ENCODE results near the gene LSR. TPM values are rescaled to one million over a fixed set of nuclear protein-coding genes. Genes with fewer than 3 reads are reported as not detected.

Gene LSR
- total RNA-seq, 1 donor from 2014 or later, result 1.0 TPM

GRCh38 chr19:35302446-35302845 is 53.6 kb downstream of the LSR start:
- Mint-ChIP-seq H3K4me1 (ENCODE audit: low read depth) (no peaks in the 10 kb centered on the region), H3K27me3 (ENCODE audit: low read depth) (no peaks in the 10 kb centered on the region), H3K9me3 (no peaks in the 10 kb centered on the region), H3K4me3 (ENCODE audit: low read depth) (no peak overlapping the region), H3K36me3 (ENCODE audit: low read depth) (no peaks in the 10 kb centered on the region), H3K27ac (no peak overlapping the region)
- intact Hi-C loops (cut with micrococcal nuclease), result no loop called here
- no peak for DNase-seq (ENCODE audit: low spot score)

GRCh38 chr19:35303357-35303915 is 54.6 kb downstream of the LSR start:
- no peak for DNase-seq (ENCODE audit: low spot score)
- intact Hi-C loops (cut with micrococcal nuclease), result no loop called here
- no peaks in the 10 kb centered on the region for H3K4me1 Mint-ChIP-seq (ENCODE audit: low read depth)
- no peak overlapping the region for H3K4me3 Mint-ChIP-seq (ENCODE audit: low read depth)
- no peaks in the 10 kb centered on the region for H3K9me3 Mint-ChIP-seq
- no peaks in the 10 kb centered on the region for H3K36me3 Mint-ChIP-seq (ENCODE audit: low read depth)
- H3K27me3 Mint-ChIP-seq (ENCODE audit: low read depth), result no peaks in the 10 kb centered on the region
- no peak overlapping the region for H3K27ac Mint-ChIP-seq

GRCh38 chr19:35304036-35304435 is 55.2 kb downstream of the LSR start:
- Mint-ChIP-seq H3K27ac (no peak overlapping the region), H3K36me3 (ENCODE audit: low read depth) (no peaks in the 10 kb centered on the region), H3K4me3 (ENCODE audit: low read depth) (no peak overlapping the region), H3K9me3 (no peaks in the 10 kb centered on the region), H3K27me3 (ENCODE audit: low read depth) (no peaks in the 10 kb centered on the region), H3K4me1 (ENCODE audit: low read depth) (no peaks in the 10 kb centered on the region)
- DNase-seq (ENCODE audit: low spot score), result no peak
- intact Hi-C loops (cut with micrococcal nuclease), result no loop called here

- no peak for DNase-seq (ENCODE audit: low spot score)
- H3K27ac Mint-ChIP-seq, result no peak overlapping the region
- no peaks in the 10 kb centered on the region for H3K9me3 Mint-ChIP-seq
- H3K27me3 Mint-ChIP-seq (ENCODE audit: low read depth), result no peaks in the 10 kb centered on the region
- H3K36me3 Mint-ChIP-seq (ENCODE audit: low read depth), result no peaks in the 10 kb centered on the region
- H3K4me3 Mint-ChIP-seq (ENCODE audit: low read depth), result no peak overlapping the region
- intact Hi-C loops (cut with micrococcal nuclease), result no loop called here
- no peaks in the 10 kb centered on the region for H3K4me1 Mint-ChIP-seq (ENCODE audit: low read depth)
These were observed 56.4 kb downstream of the LSR start for GRCh38 chr19:35305181-35305580.

GRCh38 chr19:35306473-35307246 is 57.9 kb downstream of the LSR start:
- H3K4me3 Mint-ChIP-seq (ENCODE audit: low read depth), result no peak overlapping the region
- no peaks in the 10 kb centered on the region for H3K36me3 Mint-ChIP-seq (ENCODE audit: low read depth)
- H3K4me1 Mint-ChIP-seq (ENCODE audit: low read depth), result no peaks in the 10 kb centered on the region
- no peaks in the 10 kb centered on the region for H3K9me3 Mint-ChIP-seq
- no peaks in the 10 kb centered on the region for H3K27me3 Mint-ChIP-seq (ENCODE audit: low read depth)
- DNase-seq (ENCODE audit: low spot score), result no peak
- intact Hi-C loops (cut with micrococcal nuclease), result no loop called here
- no peak overlapping the region for H3K27ac Mint-ChIP-seq

- H3K4me3 Mint-ChIP-seq (ENCODE audit: low read depth), result no peak overlapping the region
- DNase-seq (ENCODE audit: low spot score), result no peak
- H3K27me3 Mint-ChIP-seq (ENCODE audit: low read depth), result no peaks in the 10 kb centered on the region
- no peaks in the 10 kb centered on the region for H3K9me3 Mint-ChIP-seq
- no peaks in the 10 kb centered on the region for H3K36me3 Mint-ChIP-seq (ENCODE audit: low read depth)
- H3K4me1 Mint-ChIP-seq (ENCODE audit: low read depth), result no peaks in the 10 kb centered on the region
- intact Hi-C loops (cut with micrococcal nuclease), result no loop called here
- no peak overlapping the region for H3K27ac Mint-ChIP-seq
These were observed 59.1 kb downstream of the LSR start for GRCh38 chr19:35307931-35308330.

GRCh38 chr19:35308910-35309309 is 60.1 kb downstream of the LSR start:
- Mint-ChIP-seq H3K4me1 (ENCODE audit: low read depth) (no peaks in the 10 kb centered on the region), H3K4me3 (ENCODE audit: low read depth) (no peak overlapping the region), H3K36me3 (ENCODE audit: low read depth) (no peaks in the 10 kb centered on the region), H3K27ac (no peak overlapping the region), H3K9me3 (no peaks in the 10 kb centered on the region), H3K27me3 (ENCODE audit: low read depth) (no peaks in the 10 kb centered on the region)
- no peak for DNase-seq (ENCODE audit: low spot score)
- intact Hi-C loops (cut with micrococcal nuclease), result no loop called here

- DNase-seq (ENCODE audit: low spot score), result no peak
- intact Hi-C loops (cut with micrococcal nuclease), result no loop called here
- Mint-ChIP-seq H3K4me3 (ENCODE audit: low read depth) (no peak overlapping the region), H3K4me1 (ENCODE audit: low read depth) (no peaks in the 10 kb centered on the region), H3K36me3 (ENCODE audit: low read depth) (no peaks in the 10 kb centered on the region), H3K27ac (no peak overlapping the region), H3K9me3 (no peaks in the 10 kb centered on the region), H3K27me3 (ENCODE audit: low read depth) (no peaks in the 10 kb centered on the region)
These were observed 60.9 kb downstream of the LSR start for GRCh38 chr19:35309481-35310279.

- no peaks in the 10 kb centered on the region for H3K4me1 Mint-ChIP-seq (ENCODE audit: low read depth)
- H3K4me3 Mint-ChIP-seq (ENCODE audit: low read depth), result no peak overlapping the region
- intact Hi-C loops (cut with micrococcal nuclease), result no loop called here
- no peaks in the 10 kb centered on the region for H3K9me3 Mint-ChIP-seq
- H3K36me3 Mint-ChIP-seq (ENCODE audit: low read depth), result no peaks in the 10 kb centered on the region
- H3K27me3 Mint-ChIP-seq (ENCODE audit: low read depth), result no peaks in the 10 kb centered on the region
- H3K27ac Mint-ChIP-seq, result no peak overlapping the region
- no peak for DNase-seq (ENCODE audit: low spot score)
These were observed 61.5 kb downstream of the LSR start for GRCh38 chr19:35310331-35310730.

GRCh38 chr19:35310811-35311465 is 62.1 kb downstream of the LSR start:
- Mint-ChIP-seq H3K27me3 (ENCODE audit: low read depth) (no peaks in the 10 kb centered on the region), H3K9me3 (no peaks in the 10 kb centered on the region), H3K4me1 (ENCODE audit: low read depth) (no peaks in the 10 kb centered on the region), H3K4me3 (ENCODE audit: low read depth) (no peak overlapping the region), H3K36me3 (ENCODE audit: low read depth) (no peaks in the 10 kb centered on the region), H3K27ac (no peak overlapping the region)
- intact Hi-C loops (cut with micrococcal nuclease), result no loop called here
- DNase-seq (ENCODE audit: low spot score), result no peak

GRCh38 chr19:35311901-35312665 is 63.3 kb downstream of the LSR start:
- Mint-ChIP-seq H3K27ac (no peak overlapping the region), H3K4me1 (ENCODE audit: low read depth) (no peaks in the 10 kb centered on the region), H3K9me3 (no peaks in the 10 kb centered on the region), H3K4me3 (ENCODE audit: low read depth) (no peak overlapping the region), H3K27me3 (ENCODE audit: low read depth) (no peaks in the 10 kb centered on the region), H3K36me3 (ENCODE audit: low read depth) (no peaks in the 10 kb centered on the region)
- no peak for DNase-seq (ENCODE audit: low spot score)
- intact Hi-C loops (cut with micrococcal nuclease), result no loop called here

GRCh38 chr19:35313587-35313986 is 64.8 kb downstream of the LSR start:
- H3K4me3 Mint-ChIP-seq (ENCODE audit: low read depth), result no peak overlapping the region
- H3K27me3 Mint-ChIP-seq (ENCODE audit: low read depth), result no peaks in the 10 kb centered on the region
- no peaks in the 10 kb centered on the region for H3K36me3 Mint-ChIP-seq (ENCODE audit: low read depth)
- intact Hi-C loops (cut with micrococcal nuclease), result no loop called here
- peaks cover 4% of the 10 kb centered on the region for H3K4me1 Mint-ChIP-seq (ENCODE audit: low read depth)
- no peaks in the 10 kb centered on the region for H3K9me3 Mint-ChIP-seq
- H3K27ac Mint-ChIP-seq, result no peak overlapping the region
- no peak for DNase-seq (ENCODE audit: low spot score)

All from activated T-helper 2 cell treated with anti-CD3 and anti-CD28 coated beads, Interferon-gamma antibody, Interleukin-2, Interleukin-4, amounts not matched to agents 10 μg/mL and 5 μg/mL and 100 μg/mL, durations not matched to agents 14 hours and 24 hours and 36 hours (primary cell).